HG03135 (cell line): ENCODE measurements around the gene GFRA1.

Experiments
- ATAC-seq: cut with Tn5 transposase; IDR thresholded peaks from one replicate; pipeline ENCODE4 v1.9.1; 2021; ENCODE audit warnings: mild to moderate bottlenecking, moderate library complexity; ENCODE audit not compliant: unreplicated experiment

Gene GFRA1

GRCh38 chr10:116245156-116245555, 27.9 kb downstream of the GFRA1 start:
- no peak for ATAC-seq

- ATAC-seq: no peak
Measured at GRCh38 chr10:116241642-116242410, 31.2 kb downstream of the GFRA1 start.

- ATAC-seq: no peak
Measured at GRCh38 chr10:116241085-116241484, 31.9 kb downstream of the GFRA1 start.

- no peak for ATAC-seq
Measured at GRCh38 chr10:116240157-116240950, 32.7 kb downstream of the GFRA1 start.

GRCh38 chr10:116239229-116239628, 33.8 kb downstream of the GFRA1 start:
- no peak for ATAC-seq

- no peak for ATAC-seq
Measured at GRCh38 chr10:116237970-116238369, 35.0 kb downstream of the GFRA1 start.

GRCh38 chr10:116237260-116237659, 35.7 kb downstream of the GFRA1 start:
- no peak for ATAC-seq

- ATAC-seq: no peak
Measured at GRCh38 chr10:116233230-116233629, 39.8 kb downstream of the GFRA1 start.

- ATAC-seq: no peak
Measured at GRCh38 chr10:116232613-116233012, 40.4 kb downstream of the GFRA1 start.

- ATAC-seq: no peak
Measured at GRCh38 chr10:116226766-116227165, 46.2 kb downstream of the GFRA1 start.

GRCh38 chr10:116226053-116226452, 47.0 kb downstream of the GFRA1 start:
- ATAC-seq: no peak

GRCh38 chr10:116223289-116223688, 49.7 kb downstream of the GFRA1 start:
- ATAC-seq: no peak

- no peak for ATAC-seq
Measured at GRCh38 chr10:116221053-116221452, 52.0 kb downstream of the GFRA1 start.

GRCh38 chr10:116216676-116217075, 56.3 kb downstream of the GFRA1 start:
- no peak for ATAC-seq

GRCh38 chr10:116215651-116216050, 57.4 kb downstream of the GFRA1 start:
- no peak for ATAC-seq

- no peak for ATAC-seq
Measured at GRCh38 chr10:116211682-116212081, 61.3 kb downstream of the GFRA1 start.

GRCh38 chr10:116210588-116211346, 62.2 kb downstream of the GFRA1 start:
- ATAC-seq: no peak

- no peak for ATAC-seq
Measured at GRCh38 chr10:116209781-116210180, 63.2 kb downstream of the GFRA1 start.

- ATAC-seq: no peak
Measured at GRCh38 chr10:116208956-116209567, 63.9 kb downstream of the GFRA1 start.

- ATAC-seq: no peak
Measured at GRCh38 chr10:116207690-116208089, 65.3 kb downstream of the GFRA1 start.

- ATAC-seq: no peak
Measured at GRCh38 chr10:116203661-116204060, 69.3 kb downstream of the GFRA1 start.
